HepG2 (cell line): Measurements from ENCODE around the gene SYS1.

Source experiments
- ARNT2 ChIP-seq: sonication (generic); formaldehyde crosslinking; IDR thresholded peaks from 2 replicates; pipeline ENCODE4 v1.8.0; 2022; ENCODE audit warnings: mild to moderate bottlenecking, low read depth, missing genetic modification reagents, moderate library complexity
- CREM ChIP-seq, 2 experiments: sonication (generic) in 1 of 2; formaldehyde crosslinking in 1 of 2; IDR thresholded peaks; 2 replicates each; pipeline versions ENCODE4 v1.4.0 to v1.6.1; 2016 to 2020; ENCODE audit warnings: antibody characterized with exemption in 1 of 2, mild to moderate bottlenecking in 1 of 2, missing genetic modification reagents in 1 of 2
- CTCF ChIP-seq: sonication (generic); formaldehyde crosslinking; IDR thresholded peaks from 2 replicates; pipeline ENCODE4 v1.5.0; 2020; ENCODE audit warnings: mild to moderate bottlenecking, missing genetic modification reagents, moderate library complexity
- EZH2 ChIP-seq: conservative IDR thresholded peaks from 2 replicates; pipeline ENCODE4 v1.6.1; 2012; ENCODE audit warnings: mild to moderate bottlenecking, low read depth, low read length, moderate library complexity
- FOXA1 ChIP-seq, 2 experiments: fragments of 450-650 bp in 1 of 2; sonication (generic) in 1 of 2; formaldehyde crosslinking in 1 of 2; IDR thresholded peaks; 2 replicates each; pipeline versions ENCODE4 v1.4.0 to v1.6.1; 2016 to 2020; ENCODE audit warnings: missing genetic modification reagents in 1 of 2
- NFYB ChIP-seq: sonication (generic); formaldehyde crosslinking; IDR thresholded peaks from 2 replicates; pipeline ENCODE4 v1.4.0; 2020; ENCODE audit warnings: missing genetic modification reagents
- NR3C1 ChIP-seq: sonication (generic); formaldehyde crosslinking; IDR thresholded peaks from 2 replicates; pipeline ENCODE4 v1.4.0; 2020; ENCODE audit warnings: missing genetic modification reagents
- PCBP1 ChIP-seq: fragments of 200-400 bp; formaldehyde crosslinking; IDR thresholded peaks from 2 replicates; pipeline ENCODE4 v1.6.1; 2017; ENCODE audit warnings: mild to moderate bottlenecking, low read depth, low read length, borderline replicate concordance
- POLR2A ChIP-seq, 2 experiments: IDR thresholded peaks; 2 replicates each; pipeline ENCODE4 v1.6.1; 2011; ENCODE audit warnings: low read depth in 2 of 2, low read length in 2 of 2, mild to moderate bottlenecking in 1 of 2, moderate library complexity in 1 of 2; ENCODE audit not compliant: insufficient read depth in 1 of 2
- SOX6 ChIP-seq, 2 experiments: fragments of 450-650 bp in 1 of 2; sonication (generic) in 1 of 2; formaldehyde crosslinking in 1 of 2; IDR thresholded peaks; 2 replicates each; pipeline versions ENCODE4 v1.4.0 to v1.6.1; 2017 to 2020; ENCODE audit warnings: antibody characterized with exemption in 1 of 2, mild to moderate bottlenecking in 1 of 2, missing genetic modification reagents in 1 of 2
- ZNF274 ChIP-seq: sonication (generic); formaldehyde crosslinking; IDR thresholded peaks from 2 replicates; pipeline ENCODE4 v1.5.1; 2020; ENCODE audit warnings: mild to moderate bottlenecking, missing genetic modification reagents
- ZNF773 ChIP-seq: sonication (generic); formaldehyde crosslinking; IDR thresholded peaks from 2 replicates; pipeline ENCODE4 v1.4.0; 2020; ENCODE audit warnings: missing genetic modification reagents, borderline replicate concordance
- ZNF782 ChIP-seq: sonication (generic); formaldehyde crosslinking; IDR thresholded peaks from 2 replicates; pipeline ENCODE4 v1.4.0; 2020; ENCODE audit warnings: missing genetic modification reagents, mild to moderate bottlenecking, borderline replicate concordance
- TF ChIP-seq, protein P1 (sequence below): sonication (generic); formaldehyde crosslinking; conservative IDR thresholded peaks from 2 replicates; pipeline ENCODE4 v1.4.0; 2020; ENCODE audit warnings: missing genetic modification reagents

GRCh38 chr20:45370571-45371160 lies 7.7 kb downstream of the SYS1 start:
- TF ChIP-seq CTCF (CRISPR knock-in tag) (no peak), CREM (IDR thresholded peaks at IDR 0.05) (no peak), CREM (CRISPR knock-in tag; IDR thresholded peaks at IDR 0.05) (no peak), SOX6 (IDR thresholded peaks at IDR 0.05) (no peak), SOX6 (CRISPR knock-in tag; IDR thresholded peaks at IDR 0.05) (no peak), ARNT2 (CRISPR knock-in tag) (no peak), ZNF773 (no peak), NFYB (CRISPR knock-in tag) (no peak), FOXA1 (IDR thresholded peaks at IDR 0.05) (no peak), FOXA1 (CRISPR knock-in tag; IDR thresholded peaks at IDR 0.05) (no peak), POLR2A (IDR thresholded peaks at IDR 0.05; ENCODE audit: insufficient read depth in 1 of 2, low read depth in 2 of 2, low read length in 2 of 2) (no peak), NR3C1 (CRISPR knock-in tag) (no peak), ZNF274 (CRISPR knock-in tag) (no peak), PCBP1 (no peak), ZNF782 (CRISPR knock-in tag) (no peak), EZH2 (no peak)
- TF ChIP-seq, protein P1, sequence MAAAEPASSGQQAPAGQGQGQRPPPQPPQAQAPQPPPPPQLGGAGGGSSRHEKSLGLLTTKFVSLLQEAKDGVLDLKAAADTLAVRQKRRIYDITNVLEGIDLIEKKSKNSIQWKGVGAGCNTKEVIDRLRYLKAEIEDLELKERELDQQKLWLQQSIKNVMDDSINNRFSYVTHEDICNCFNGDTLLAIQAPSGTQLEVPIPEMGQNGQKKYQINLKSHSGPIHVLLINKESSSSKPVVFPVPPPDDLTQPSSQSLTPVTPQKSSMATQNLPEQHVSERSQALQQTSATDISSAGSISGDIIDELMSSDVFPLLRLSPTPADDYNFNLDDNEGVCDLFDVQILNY (CRISPR knock-in tag), result no peak
